ENCODE results near the gene FOXP1. TPM values are rescaled to one million over a fixed set of nuclear protein-coding genes. Genes with fewer than 3 reads are reported as not detected.

The FOXP1 gene
- 47.7 and 48.9 TPM in 2 replicates for total RNA-seq

DNA sequence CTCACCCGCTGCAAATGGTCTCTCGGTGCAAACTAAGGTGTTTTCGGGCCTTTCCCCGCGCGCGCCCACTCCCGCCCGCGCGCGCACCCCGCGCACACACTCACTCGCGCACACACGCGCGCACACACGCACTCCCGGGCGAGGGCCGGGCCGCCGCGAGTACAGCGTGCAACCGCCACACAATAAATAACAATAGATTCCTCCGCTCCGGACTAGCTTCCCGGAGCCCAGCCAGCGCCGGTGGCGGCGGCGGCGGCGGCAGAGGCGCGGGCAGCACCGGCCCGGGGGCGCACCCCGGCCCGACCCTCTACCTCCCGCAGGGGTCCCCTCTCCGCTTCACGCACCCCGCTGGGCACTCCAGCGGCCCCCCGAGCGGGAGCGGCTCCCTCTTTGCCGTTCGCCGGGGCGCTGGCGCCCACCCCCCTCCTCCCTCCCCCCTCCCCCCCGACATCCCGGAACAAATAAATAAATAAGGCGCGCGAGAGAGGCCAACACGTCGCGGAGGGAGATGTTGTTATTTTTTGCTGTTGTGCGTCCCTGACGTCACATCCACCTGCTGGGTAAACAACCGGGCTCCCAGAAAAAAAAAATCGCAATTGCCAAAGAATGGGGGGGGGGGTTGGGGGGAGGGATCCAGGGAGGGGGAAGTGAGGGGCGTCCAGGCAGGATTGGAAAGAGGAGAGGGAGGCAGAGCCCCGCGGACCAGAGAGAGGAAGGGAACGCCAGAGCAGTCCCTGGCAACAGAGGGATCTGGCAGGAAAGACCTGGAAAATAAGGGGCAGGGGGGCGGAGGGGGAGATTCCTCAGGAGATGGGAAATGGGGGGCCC, at the start of gene FOXP1:
Gene FOXP1 (minus strand): TSS at position 163 of the 828 bp plus-strand sequence. CDS start 385,347 bp downstream, outside the sequence.

Other genes starting within 250 kb of the FOXP1 start
- gene EIF4E3, start 141.7 kb upstream of the FOXP1 start, total RNA-seq = 1.6 and 1.8 TPM in 2 replicates
- not detected in 2 replicates for gene GPR27, start 170.1 kb upstream of the FOXP1 start, total RNA-seq
- not detected in 2 replicates for gene PROK2, start 201.4 kb upstream of the FOXP1 start, total RNA-seq

All from bronchus fibroblast of lung (primary cell).